ENCODE measurements around the gene LRRK2.

The LRRK2 gene

GRCh38 chr12:40335991-40336390, 111.2 kb downstream of the LRRK2 start:
- Histone ChIP-seq H3K14ac (ENCODE audit: low read length) (no peak overlapping the region), H3K9ac (ENCODE audit: low read length) (no peak overlapping the region), H3K4me2 (ENCODE audit: low read length) (no peak overlapping the region), H2AFZ (ENCODE audit: insufficient read depth, low read length, poor library complexity) (no peak overlapping the region), H4K12ac (ENCODE audit: low read depth, low read length) (no peak overlapping the region), H2AK5ac (ENCODE audit: low read length) (no peak overlapping the region), H3K23ac (ENCODE audit: low read length) (no peak overlapping the region), H3K27me3 (ENCODE audit: insufficient read depth, low read length) (no peaks in the 10 kb centered on the region), H2BK120ac (ENCODE audit: insufficient read depth, low read length, poor library complexity) (no peak overlapping the region), H4K91ac (ENCODE audit: low read depth, low read length) (no peak overlapping the region), H2BK12ac (ENCODE audit: low read length) (no peak overlapping the region), H3K4me1 (ENCODE audit: control insufficient read depth in 1 of 2, insufficient read depth in 2 of 2, low read length in 2 of 2) (no peaks in the 10 kb centered on the region), H3K27ac (ENCODE audit: low read depth, low read length) (no peak overlapping the region), H4K8ac (ENCODE audit: low read depth, low read length) (no peak overlapping the region), H3K79me2 (ENCODE audit: control insufficient read depth, insufficient read depth, low read length, poor library complexity) (no peaks in the 10 kb centered on the region), H3K36me3 (ENCODE audit: control insufficient read depth in 1 of 2, insufficient read depth in 2 of 2, low read length in 2 of 2) (no peaks in the 10 kb centered on the region), H3K18ac (ENCODE audit: low read length) (no peak overlapping the region), H2BK5ac (ENCODE audit: low read depth, low read length, poor library complexity) (no peak overlapping the region), H3K4ac (ENCODE audit: low read depth, low read length) (no peak overlapping the region), H3K9me3 (ENCODE audit: insufficient read depth, low read depth, low read length) (no peaks in the 10 kb centered on the region), H3K4me3 (ENCODE audit: low read depth, low read length) (no peak overlapping the region), H3K79me1 (ENCODE audit: low read length) (no peaks in the 10 kb centered on the region)
- no CpG with 5 or more reads among the region's 2 CpGs for WGBS (ENCODE audit: extremely low coverage, insufficient coverage, insufficient read length)
- DNase-seq = no peak

GRCh38 chr12:40336573-40337199, 111.9 kb downstream of the LRRK2 start:
- H3K79me1 ChIP-seq (ENCODE audit: low read length) = no peaks in the 10 kb centered on the region
- no peaks in the 10 kb centered on the region for H3K4me1 ChIP-seq (ENCODE audit: control insufficient read depth in 1 of 2, insufficient read depth in 2 of 2, low read length in 2 of 2)
- no peak overlapping the region for H3K23ac ChIP-seq (ENCODE audit: low read length)
- H4K8ac ChIP-seq (ENCODE audit: low read depth, low read length) = no peak overlapping the region
- H3K79me2 ChIP-seq (ENCODE audit: control insufficient read depth, insufficient read depth, low read length, poor library complexity) = no peaks in the 10 kb centered on the region
- H3K36me3 ChIP-seq (ENCODE audit: control insufficient read depth in 1 of 2, insufficient read depth in 2 of 2, low read length in 2 of 2) = no peaks in the 10 kb centered on the region
- H3K18ac ChIP-seq (ENCODE audit: low read length) = no peak overlapping the region
- H3K27me3 ChIP-seq (ENCODE audit: insufficient read depth, low read length) = no peaks in the 10 kb centered on the region
- H3K4ac ChIP-seq (ENCODE audit: low read depth, low read length) = no peak overlapping the region
- H2AFZ ChIP-seq (ENCODE audit: insufficient read depth, low read length, poor library complexity) = no peak overlapping the region
- H3K4me2 ChIP-seq (ENCODE audit: low read length) = no peak overlapping the region
- no peak overlapping the region for H2BK120ac ChIP-seq (ENCODE audit: insufficient read depth, low read length, poor library complexity)
- H3K9me3 ChIP-seq (ENCODE audit: insufficient read depth, low read depth, low read length) = no peaks in the 10 kb centered on the region
- no peak overlapping the region for H3K27ac ChIP-seq (ENCODE audit: low read depth, low read length)
- H3K9ac ChIP-seq (ENCODE audit: low read length) = no peak overlapping the region
- no peak overlapping the region for H2BK5ac ChIP-seq (ENCODE audit: low read depth, low read length, poor library complexity)
- no peak overlapping the region for H4K91ac ChIP-seq (ENCODE audit: low read depth, low read length)
- no peak overlapping the region for H3K4me3 ChIP-seq (ENCODE audit: low read depth, low read length)
- H4K12ac ChIP-seq (ENCODE audit: low read depth, low read length) = no peak overlapping the region
- H2AK5ac ChIP-seq (ENCODE audit: low read length) = no peak overlapping the region
- no CpG with 5 or more reads among the region's 1 CpG for WGBS (ENCODE audit: extremely low coverage, insufficient coverage, insufficient read length)
- peak in 1 of 2 donors; percentile 46 for DNase-seq
- no peak overlapping the region for H2BK12ac ChIP-seq (ENCODE audit: low read length)
- no peak overlapping the region for H3K14ac ChIP-seq (ENCODE audit: low read length)

GRCh38 chr12:40338071-40338470, 113.3 kb downstream of the LRRK2 start:
- H3K79me2 ChIP-seq (ENCODE audit: control insufficient read depth, insufficient read depth, low read length, poor library complexity) = no peaks in the 10 kb centered on the region
- H3K4me3 ChIP-seq (ENCODE audit: low read depth, low read length) = no peak overlapping the region
- no peak overlapping the region for H2AFZ ChIP-seq (ENCODE audit: insufficient read depth, low read length, poor library complexity)
- no peak overlapping the region for H3K27ac ChIP-seq (ENCODE audit: low read depth, low read length)
- H3K4me1 ChIP-seq (ENCODE audit: control insufficient read depth in 1 of 2, insufficient read depth in 2 of 2, low read length in 2 of 2) = no peaks in the 10 kb centered on the region
- no peak for DNase-seq
- H3K4ac ChIP-seq (ENCODE audit: low read depth, low read length) = no peak overlapping the region
- H4K12ac ChIP-seq (ENCODE audit: low read depth, low read length) = no peak overlapping the region
- H2BK5ac ChIP-seq (ENCODE audit: low read depth, low read length, poor library complexity) = no peak overlapping the region
- no peaks in the 10 kb centered on the region for H3K36me3 ChIP-seq (ENCODE audit: control insufficient read depth in 1 of 2, insufficient read depth in 2 of 2, low read length in 2 of 2)
- no peaks in the 10 kb centered on the region for H3K9me3 ChIP-seq (ENCODE audit: insufficient read depth, low read depth, low read length)
- no peak overlapping the region for H3K23ac ChIP-seq (ENCODE audit: low read length)
- WGBS (ENCODE audit: extremely low coverage, insufficient coverage, insufficient read length) = no CpG with 5 or more reads among the region's 1 CpG
- no peak overlapping the region for H2BK12ac ChIP-seq (ENCODE audit: low read length)
- no peak overlapping the region for H4K91ac ChIP-seq (ENCODE audit: low read depth, low read length)
- no peak overlapping the region for H3K4me2 ChIP-seq (ENCODE audit: low read length)
- no peak overlapping the region for H4K8ac ChIP-seq (ENCODE audit: low read depth, low read length)
- no peak overlapping the region for H2BK120ac ChIP-seq (ENCODE audit: insufficient read depth, low read length, poor library complexity)
- H3K18ac ChIP-seq (ENCODE audit: low read length) = no peak overlapping the region
- no peaks in the 10 kb centered on the region for H3K27me3 ChIP-seq (ENCODE audit: insufficient read depth, low read length)
- no peak overlapping the region for H3K14ac ChIP-seq (ENCODE audit: low read length)
- H3K79me1 ChIP-seq (ENCODE audit: low read length) = no peaks in the 10 kb centered on the region
- H3K9ac ChIP-seq (ENCODE audit: low read length) = no peak overlapping the region
- no peak overlapping the region for H2AK5ac ChIP-seq (ENCODE audit: low read length)

GRCh38 chr12:40338621-40339020, 113.8 kb downstream of the LRRK2 start:
- DNase-seq = no peak
- H3K9me3 ChIP-seq (ENCODE audit: insufficient read depth, low read depth, low read length) = no peaks in the 10 kb centered on the region

More at GRCh38 chr12:40338621-40339020, 113.8 kb downstream of the LRRK2 start:
- H2BK120ac ChIP-seq (ENCODE audit: insufficient read depth, low read length, poor library complexity) = no peak overlapping the region
- no peak overlapping the region for H3K4me3 ChIP-seq (ENCODE audit: low read depth, low read length)
- H3K27ac ChIP-seq (ENCODE audit: low read depth, low read length) = no peak overlapping the region
- H3K4me1 ChIP-seq (ENCODE audit: control insufficient read depth in 1 of 2, insufficient read depth in 2 of 2, low read length in 2 of 2) = no peaks in the 10 kb centered on the region
- H3K79me2 ChIP-seq (ENCODE audit: control insufficient read depth, insufficient read depth, low read length, poor library complexity) = no peaks in the 10 kb centered on the region
- no peak overlapping the region for H3K4ac ChIP-seq (ENCODE audit: low read depth, low read length)
- no peak overlapping the region for H3K14ac ChIP-seq (ENCODE audit: low read length)
- no peak overlapping the region for H2AFZ ChIP-seq (ENCODE audit: insufficient read depth, low read length, poor library complexity)
- H2AK5ac ChIP-seq (ENCODE audit: low read length) = no peak overlapping the region
- no peak overlapping the region for H2BK5ac ChIP-seq (ENCODE audit: low read depth, low read length, poor library complexity)
- no peaks in the 10 kb centered on the region for H3K27me3 ChIP-seq (ENCODE audit: insufficient read depth, low read length)
- no peaks in the 10 kb centered on the region for H3K79me1 ChIP-seq (ENCODE audit: low read length)
- no peak overlapping the region for H3K9ac ChIP-seq (ENCODE audit: low read length)
- no peak overlapping the region for H3K18ac ChIP-seq (ENCODE audit: low read length)
- no peak overlapping the region for H4K12ac ChIP-seq (ENCODE audit: low read depth, low read length)
- H3K36me3 ChIP-seq (ENCODE audit: control insufficient read depth in 1 of 2, insufficient read depth in 2 of 2, low read length in 2 of 2) = no peaks in the 10 kb centered on the region
- no peak overlapping the region for H4K91ac ChIP-seq (ENCODE audit: low read depth, low read length)
- no peak overlapping the region for H2BK12ac ChIP-seq (ENCODE audit: low read length)
- no peak overlapping the region for H3K4me2 ChIP-seq (ENCODE audit: low read length)
- H3K23ac ChIP-seq (ENCODE audit: low read length) = no peak overlapping the region
- no peak overlapping the region for H4K8ac ChIP-seq (ENCODE audit: low read depth, low read length)

Measured in trophoblast cell (in vitro differentiated cells and primary cell).